Tracheal epithelial cell (primary cell): ENCODE results near the gene CCDC28A. TPM values are rescaled to one million over a fixed set of nuclear protein-coding genes. Genes with fewer than 3 reads are reported as not detected.

Experiments
- total RNA-seq: library from RNA; depleted of rRNA; stranded (reverse); fragments of >200 nt; gene quantifications from 2 replicates; pipeline ENCODE4 v1.2.1, GENCODE V29; 2014

The CCDC28A gene
- 7.7 and 8.3 TPM in 2 replicates for total RNA-seq

DNA sequence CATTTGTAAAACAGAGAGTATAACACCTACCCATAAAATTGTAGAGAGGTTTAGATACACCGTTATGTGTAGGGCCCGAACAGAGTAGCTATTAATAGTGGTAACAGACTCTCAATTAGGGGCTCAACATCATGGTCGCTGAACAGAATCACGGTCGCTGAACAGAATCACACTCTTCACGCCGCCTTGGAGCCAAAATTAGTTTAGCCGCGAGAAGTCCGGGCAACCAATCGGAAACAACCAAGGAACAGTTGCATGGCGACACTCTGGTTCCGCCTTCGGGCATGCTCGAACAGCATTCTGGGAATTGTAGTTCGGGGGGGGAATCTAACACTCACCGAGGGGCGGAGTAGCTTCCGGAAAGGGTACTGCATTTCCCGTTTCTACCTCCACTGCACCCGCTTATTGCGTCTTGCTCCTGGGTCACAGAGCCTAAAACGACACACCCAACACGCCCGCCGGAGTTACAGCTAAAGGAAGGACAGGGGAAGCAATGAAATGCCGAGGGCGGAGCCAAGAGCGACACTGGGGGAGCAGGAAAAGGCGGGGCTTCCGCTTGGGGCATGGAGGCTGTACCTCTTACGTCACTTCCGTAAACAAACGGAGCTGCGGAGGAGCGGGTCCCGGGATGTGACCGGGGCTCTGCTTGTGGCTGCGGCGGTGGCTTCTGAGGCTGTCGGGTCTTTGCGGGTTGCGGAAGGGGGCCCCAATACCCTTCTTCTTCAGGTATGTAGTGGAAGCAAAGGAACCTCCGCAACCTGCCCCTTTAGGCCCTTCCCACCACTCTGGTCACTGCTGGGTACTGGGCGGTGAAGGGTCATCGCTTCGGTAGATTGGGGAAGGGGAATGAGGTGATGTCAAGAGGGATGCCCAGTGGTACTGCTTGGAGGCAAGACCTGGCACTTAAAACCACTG is at the start of gene CCDC28A:
Gene CCDC28A, plus strand, starts transcription at position 593 of the 915 bp plus-strand sequence. CDS start 2,352 bp downstream, outside the sequence.

DNA sequence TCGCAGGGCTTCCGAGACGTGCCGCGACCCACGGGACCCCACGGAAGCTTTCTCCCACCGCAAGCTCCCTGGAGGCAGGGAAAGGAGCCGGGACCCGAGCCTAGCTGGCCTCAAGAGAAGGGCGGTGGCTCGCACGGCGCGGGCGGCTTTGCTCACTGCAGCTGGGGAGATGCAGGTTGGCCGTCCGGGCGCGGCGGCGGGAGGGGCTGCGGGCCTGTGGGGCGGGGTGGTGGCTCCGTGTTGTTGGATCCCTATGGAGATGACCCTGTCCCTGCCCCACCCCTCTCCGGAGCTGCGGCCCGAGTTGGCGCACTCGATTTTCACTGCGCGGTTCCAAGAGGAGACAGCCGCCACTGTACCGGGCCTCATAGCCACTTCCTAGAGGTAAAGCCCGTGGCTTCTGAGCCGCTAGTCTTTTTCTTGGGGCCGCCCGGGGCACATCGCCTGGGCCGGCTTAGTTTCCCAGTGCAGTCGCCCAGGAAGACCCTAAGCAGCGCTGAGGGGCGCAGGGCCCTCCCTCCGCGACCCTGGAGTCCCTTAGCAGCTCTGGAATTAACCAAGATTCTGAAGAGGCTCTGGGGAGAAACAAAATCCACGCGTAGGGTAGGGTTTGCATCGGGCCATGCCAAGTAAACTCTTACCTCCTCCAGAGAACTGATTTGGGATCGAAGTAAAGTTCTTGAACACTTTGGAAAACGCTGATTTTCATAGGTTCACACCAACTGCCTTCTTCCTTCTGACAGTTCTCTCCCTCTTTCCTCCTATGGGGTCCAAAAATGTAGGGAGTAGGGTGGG is 22.4 kb downstream of the CCDC28A start, which contains the start of gene ECT2L:
Gene ECT2L, plus strand, starts transcription at position 279 of the 795 bp plus-strand sequence. CDS start 17,188 bp downstream, outside the sequence.

Other genes with a start within 250 kb of the CCDC28A start
- under 0.01 and 0.21 TPM in 2 replicates for gene ECT2L, start 22.3 kb downstream of the CCDC28A start, total RNA-seq
- gene REPS1, start 214.5 kb downstream of the CCDC28A start, total RNA-seq: 26.5 and 43.1 TPM in 2 replicates